Activated T-cell treated with anti-CD3 and anti-CD28 coated beads for 1 hour (primary cell): ENCODE results near the gene PPP1R3C.

ENCODE experiments used
- DNase-seq: peaks from one replicate; pipeline ENCODE4 v3.0.0-alpha.2; 2020; ENCODE audit warnings: low read depth

The PPP1R3C gene

DNA sequence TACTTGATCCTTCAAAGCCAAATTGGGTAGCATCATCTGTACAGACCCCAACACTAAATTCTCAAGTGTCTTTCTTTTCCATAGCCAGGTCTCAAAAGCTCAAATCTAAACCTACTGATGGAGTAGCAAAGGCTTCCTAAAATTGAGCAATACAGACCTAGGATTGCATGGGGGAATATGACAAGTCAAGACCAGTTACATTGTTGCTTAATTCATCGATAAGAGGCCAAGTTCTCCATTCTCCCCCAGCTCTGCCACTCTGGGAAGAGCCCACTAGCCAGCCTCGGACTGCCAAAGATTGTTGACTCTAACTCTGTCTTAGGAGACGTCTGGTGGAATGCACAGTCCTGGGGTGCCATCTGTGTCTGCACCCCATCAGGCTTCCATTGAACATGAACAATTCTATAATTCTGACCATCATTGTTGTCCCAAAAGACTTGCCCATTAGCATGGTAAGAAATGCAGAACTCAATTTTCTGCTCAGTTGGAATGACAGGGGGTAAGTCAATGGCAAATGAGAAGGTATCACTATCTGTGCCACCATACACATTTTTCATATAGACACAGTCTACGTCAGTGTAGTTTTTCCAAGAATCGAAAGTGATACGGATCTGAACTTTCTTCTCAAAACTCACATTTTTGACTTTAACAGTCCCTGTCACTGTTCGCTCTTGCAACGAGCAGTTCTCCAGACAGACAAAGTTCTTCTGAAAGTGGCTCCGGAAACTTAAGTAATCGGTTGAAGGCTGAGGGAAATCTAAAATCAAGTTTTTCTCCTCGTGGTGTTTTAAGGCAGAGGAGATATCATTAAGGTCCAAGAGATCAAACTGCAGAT, 2.9 kb downstream of the PPP1R3C start:
- DNase-seq: no peak

GRCh38 chr10:91628383-91628782, 4.5 kb downstream of the PPP1R3C start:
- no peak for DNase-seq

- DNase-seq: no peak
These were observed 5.3 kb downstream of the PPP1R3C start for GRCh38 chr10:91627344-91628102.

GRCh38 chr10:91626936-91627335, 5.9 kb downstream of the PPP1R3C start:
- DNase-seq: no peak

DNA sequence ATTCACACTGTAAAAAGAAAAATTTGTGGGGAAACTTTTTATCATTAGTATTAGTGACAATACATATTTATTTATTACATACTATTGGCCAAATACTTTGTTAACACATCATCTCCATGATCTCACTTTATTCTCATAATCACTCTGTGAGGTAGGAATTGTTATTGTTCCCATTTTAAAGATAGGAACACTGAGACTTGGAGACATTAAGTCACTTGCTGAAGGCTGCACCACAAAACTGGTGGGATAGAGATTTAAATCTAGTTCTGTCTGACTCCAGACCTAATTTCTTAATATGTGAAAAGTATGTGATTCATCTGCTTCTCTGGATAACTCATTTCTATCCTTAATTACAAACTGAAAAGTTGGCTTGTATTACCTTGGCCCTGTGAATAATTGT, 8.2 kb downstream of the PPP1R3C start:
- DNase-seq: no peak

DNA sequence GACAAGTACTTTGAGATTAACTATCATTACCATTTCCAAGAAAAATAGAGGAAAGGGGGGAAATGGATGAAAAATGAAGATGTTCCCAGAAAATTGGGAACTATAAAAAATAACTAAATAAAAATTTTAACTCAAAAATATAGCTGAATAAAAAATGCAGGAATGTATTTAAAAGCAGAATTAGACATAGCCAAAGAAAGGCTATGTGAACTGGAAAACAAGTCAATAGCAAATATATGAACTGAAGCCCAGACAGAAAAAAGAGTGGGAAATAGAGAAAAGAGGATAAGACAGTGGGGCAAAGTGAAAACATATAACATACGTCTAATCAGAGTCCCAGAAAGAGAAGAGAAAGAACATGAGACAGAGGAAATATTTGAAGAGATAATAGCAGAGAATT, 10.3 kb downstream of the PPP1R3C start:
- no peak for DNase-seq

GRCh38 chr10:91621483-91622113, 11.3 kb downstream of the PPP1R3C start:
- no peak for DNase-seq

GRCh38 chr10:91617072-91617609, 15.7 kb downstream of the PPP1R3C start:
- no peak for DNase-seq

DNA sequence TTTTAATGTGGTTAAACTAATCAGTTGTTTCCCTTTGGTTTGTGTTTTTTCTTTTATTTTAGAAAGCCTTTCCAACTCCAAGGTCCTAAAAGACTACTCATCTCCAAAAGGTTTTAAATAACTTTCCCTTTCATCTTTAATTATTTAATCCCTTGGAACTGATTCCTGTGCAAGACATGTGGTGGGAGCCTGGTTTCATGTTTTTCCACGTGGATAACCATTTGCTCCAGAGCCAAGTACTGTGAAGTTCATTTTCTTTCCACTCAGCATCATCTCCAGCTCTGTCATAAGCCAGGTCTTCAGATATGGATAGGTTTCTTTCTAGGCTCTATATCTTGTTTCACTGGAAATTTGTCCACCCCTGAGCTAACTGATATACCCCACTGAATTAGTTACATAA, 16.7 kb downstream of the PPP1R3C start:
- DNase-seq: no peak

DNA sequence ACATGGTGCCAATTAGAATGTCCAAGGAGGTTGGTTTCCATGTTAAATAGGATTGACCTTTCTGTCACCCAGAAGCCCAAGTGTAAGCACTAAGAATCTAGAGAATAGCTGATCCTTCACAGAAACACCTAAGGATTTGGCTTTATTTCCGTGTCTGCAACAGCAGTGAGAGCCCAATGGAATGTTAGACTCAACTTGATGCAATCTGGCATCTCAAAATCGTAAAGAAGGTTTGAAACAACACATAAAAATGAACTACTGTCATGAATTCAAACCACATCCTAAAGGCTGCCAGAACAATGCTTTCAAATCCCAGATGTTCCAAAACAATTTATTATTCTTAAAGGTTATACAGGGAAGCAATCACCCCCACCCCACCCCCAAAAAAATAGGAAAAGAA, 18.6 kb downstream of the PPP1R3C start:
- no peak for DNase-seq

GRCh38 chr10:91613411-91614187, 19.3 kb downstream of the PPP1R3C start:
- no peak for DNase-seq

DNA sequence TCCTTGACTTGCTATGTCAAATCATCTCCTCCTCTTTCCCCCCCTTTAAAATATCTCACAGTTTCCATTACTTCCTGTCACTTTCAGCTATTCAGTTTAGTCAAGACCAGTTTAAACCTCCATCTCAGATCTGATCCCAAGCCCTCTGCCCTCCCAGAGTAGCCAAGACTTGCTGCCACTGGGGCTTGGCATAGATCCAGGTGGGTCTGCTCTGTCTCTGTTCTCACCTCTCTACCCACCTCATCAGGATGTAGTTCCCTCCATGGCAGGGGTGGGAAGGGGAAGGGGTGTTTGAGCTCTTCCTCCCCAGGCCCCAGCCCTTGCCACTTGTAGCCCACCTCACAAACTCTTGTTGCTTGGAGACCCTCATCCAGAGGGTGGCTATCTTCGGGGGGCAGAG, 22.0 kb downstream of the PPP1R3C start:
- no peak for DNase-seq

GRCh38 chr10:91610444-91610843, 22.4 kb downstream of the PPP1R3C start:
- no peak for DNase-seq

DNA sequence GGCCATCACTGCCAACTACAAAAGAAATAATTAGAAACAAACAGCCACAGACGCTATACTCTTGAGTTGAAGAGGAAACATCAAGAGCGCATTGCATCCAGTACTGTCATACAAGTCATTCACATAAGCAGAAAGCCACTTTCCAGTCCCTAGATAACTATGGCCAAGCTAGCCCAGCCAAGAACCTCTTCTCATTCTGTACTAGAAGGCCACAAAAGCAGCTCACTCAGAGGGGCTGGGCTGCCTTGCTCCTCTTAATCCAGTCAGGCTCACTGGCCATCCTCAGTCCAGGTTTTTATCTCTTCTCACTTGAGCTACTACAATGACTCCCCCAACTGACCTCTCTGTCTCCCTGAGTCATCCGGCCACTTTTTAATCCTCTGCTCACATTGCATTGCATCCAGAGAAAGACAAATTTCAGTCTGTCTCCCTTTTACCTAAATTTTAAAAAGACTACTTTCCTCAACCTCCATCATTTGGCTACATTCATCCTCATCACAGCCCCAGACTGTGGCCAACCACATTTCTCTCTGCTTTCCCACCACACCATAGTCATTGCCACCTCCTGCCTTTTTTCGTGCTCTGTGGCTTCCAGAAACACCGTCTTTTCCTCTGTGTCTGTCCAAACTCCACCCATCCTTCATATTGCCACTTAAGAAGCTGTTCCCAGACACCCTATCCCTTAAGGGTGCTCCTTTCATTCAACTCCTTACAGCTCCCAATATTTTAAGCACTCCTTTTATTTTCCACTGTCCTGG, 25.0 kb downstream of the PPP1R3C start:
- no peak for DNase-seq

DNA sequence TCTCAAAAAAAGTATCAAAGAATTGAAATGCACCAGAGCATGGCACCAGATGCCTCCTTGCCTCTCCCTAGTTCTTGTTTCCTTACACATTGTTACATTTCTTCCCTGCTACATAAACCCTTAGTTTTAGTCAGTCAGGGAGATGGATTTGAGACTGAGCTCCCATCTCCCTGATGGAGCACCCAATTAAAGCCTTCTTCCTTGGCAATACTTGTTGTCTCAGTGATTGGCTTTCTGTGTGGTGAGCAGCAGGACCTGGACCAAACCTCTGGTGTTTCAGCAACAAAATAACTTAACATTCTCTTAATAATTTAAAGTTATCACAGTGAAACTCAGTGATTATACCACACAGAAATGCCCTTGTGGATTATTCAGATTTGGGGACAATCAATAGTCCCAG, 26.9 kb downstream of the PPP1R3C start:
- no peak for DNase-seq

- no peak for DNase-seq
These were observed 28.0 kb downstream of the PPP1R3C start for GRCh38 chr10:91604553-91605534.

DNA sequence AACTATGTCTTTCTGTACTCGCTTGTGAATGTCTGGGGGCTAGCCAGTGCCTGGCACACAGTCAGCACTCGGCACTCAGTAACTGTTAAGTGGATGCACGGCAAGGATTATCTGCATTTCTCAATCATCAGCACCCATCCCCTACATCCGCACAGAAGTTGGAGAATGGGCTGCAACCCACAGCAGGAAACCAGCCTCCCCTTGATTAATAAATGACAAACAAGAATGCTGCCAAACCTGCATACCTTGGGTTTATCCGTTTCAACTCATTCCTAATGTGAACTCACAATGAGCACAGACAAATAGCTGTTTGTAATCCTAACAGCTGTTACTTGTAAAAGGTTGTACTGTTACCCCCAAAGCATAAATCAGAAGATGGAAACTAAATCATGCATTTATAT, 28.9 kb downstream of the PPP1R3C start:
- no peak for DNase-seq

- DNase-seq: no peak
These were observed 29.9 kb downstream of the PPP1R3C start for GRCh38 chr10:91602868-91603568.

- no peak for DNase-seq
These were observed 30.4 kb downstream of the PPP1R3C start for GRCh38 chr10:91602449-91602848.
